ENCODE results near the gene POU5F1.

POU5F1 gene

GRCh38 chr6:31126396-31127175 is 43.9 kb downstream of the POU5F1 start:
- DNase-seq (ENCODE audit: low read depth): no peak
- no peak for TF ChIP-seq CTCF (IDR thresholded peaks at IDR 0.05; ENCODE audit: insufficient read depth, low read depth, low read length, missing control alignments)
- no peak overlapping the region for H3K4me3 ChIP-seq (ENCODE audit: low read length)

GRCh38 chr6:31125586-31126363 is 44.7 kb downstream of the POU5F1 start:
- no peak overlapping the region for H3K4me3 ChIP-seq (ENCODE audit: low read length)
- no peak for TF ChIP-seq CTCF (IDR thresholded peaks at IDR 0.05; ENCODE audit: insufficient read depth, low read depth, low read length, missing control alignments)
- peak; percentile 97 for DNase-seq (ENCODE audit: low read depth)

- DNase-seq (ENCODE audit: low read depth): peak; percentile 92
- TF ChIP-seq CTCF (IDR thresholded peaks at IDR 0.05; ENCODE audit: insufficient read depth, low read depth, low read length, missing control alignments): no peak
- H3K4me3 ChIP-seq (ENCODE audit: low read length): no peak overlapping the region
Observed at GRCh38 chr6:31125162-31125561, 45.3 kb downstream of the POU5F1 start.

GRCh38 chr6:31122791-31123706 is 47.4 kb downstream of the POU5F1 start:
- no peak for TF ChIP-seq CTCF (IDR thresholded peaks at IDR 0.05; ENCODE audit: insufficient read depth, low read depth, low read length, missing control alignments)
- no peak overlapping the region for H3K4me3 ChIP-seq (ENCODE audit: low read length)
- DNase-seq (ENCODE audit: low read depth): peak; percentile 84

GRCh38 chr6:31121131-31121790 is 49.2 kb downstream of the POU5F1 start:
- no peak for DNase-seq (ENCODE audit: low read depth)
- TF ChIP-seq CTCF (IDR thresholded peaks at IDR 0.05; ENCODE audit: insufficient read depth, low read depth, low read length, missing control alignments): no peak
- no peak overlapping the region for H3K4me3 ChIP-seq (ENCODE audit: low read length)

All from epithelial cell of esophagus (primary cell).